Activated gamma-delta T cell treated with Interleukin-2 at 50 U/mL for 16 hours (primary cell): Measurements from ENCODE around the gene ASB13.

Experiments
- DNase-seq: peaks from one replicate; pipeline ENCODE4 v3.0.0-alpha.2; 2020

Gene ASB13

GRCh38 chr10:5666008-5666840 lies at the start of gene ASB13:
ASB13 (minus strand) TSS chr10:5666595; CDS start chr10:5666551, 44 bp downstream.
- DNase-seq: no peak

- no peak for DNase-seq
These were observed 45.2 kb upstream of the ASB13 start for GRCh38 chr10:5711642-5712041.

- DNase-seq: no peak
These were observed 44.5 kb upstream of the ASB13 start for GRCh38 chr10:5710859-5711258.

GRCh38 chr10:5709865-5710264 lies 43.5 kb upstream of the ASB13 start:
- DNase-seq: no peak

- no peak for DNase-seq
These were observed 42.0 kb upstream of the ASB13 start for GRCh38 chr10:5708356-5708755.

- no peak for DNase-seq
These were observed 31.7 kb upstream of the ASB13 start for GRCh38 chr10:5698062-5698461.

GRCh38 chr10:5697342-5697741 lies 30.9 kb upstream of the ASB13 start:
- DNase-seq: no peak

GRCh38 chr10:5694573-5694972 lies 28.2 kb upstream of the ASB13 start:
- no peak for DNase-seq

GRCh38 chr10:5692461-5693358 lies 26.3 kb upstream of the ASB13 start:
- DNase-seq: peak; percentile 49

GRCh38 chr10:5691786-5692185 lies 25.4 kb upstream of the ASB13 start:
- DNase-seq: no peak

- DNase-seq: no peak
These were observed 22.2 kb upstream of the ASB13 start for GRCh38 chr10:5688587-5688986.

GRCh38 chr10:5685764-5686240 lies 19.4 kb upstream of the ASB13 start:
- DNase-seq: no peak

- peak; percentile 57 for DNase-seq
These were observed 18.8 kb upstream of the ASB13 start for GRCh38 chr10:5684971-5685763.

- peak; percentile 96 for DNase-seq
These were observed 18.0 kb upstream of the ASB13 start, which contains the start of gene TASOR2 for GRCh38 chr10:5684318-5684970. TASOR2 (plus strand) TSS chr10:5684838; CDS start chr10:5720643, 35,805 bp downstream.

GRCh38 chr10:5683065-5683464 lies 16.7 kb upstream of the ASB13 start:
- DNase-seq: no peak

- DNase-seq: no peak
These were observed 15.5 kb upstream of the ASB13 start for GRCh38 chr10:5681930-5682329.

GRCh38 chr10:5679606-5680005 lies 13.2 kb upstream of the ASB13 start:
- no peak for DNase-seq

- no peak for DNase-seq
These were observed 12.6 kb upstream of the ASB13 start for GRCh38 chr10:5679037-5679435.

- DNase-seq: no peak
These were observed 12.1 kb upstream of the ASB13 start for GRCh38 chr10:5678397-5679036.

GRCh38 chr10:5670662-5671375 lies 4.4 kb upstream of the ASB13 start:
- DNase-seq: no peak

- no peak for DNase-seq
These were observed 3.2 kb upstream of the ASB13 start for GRCh38 chr10:5669604-5670003.
